Measurements from ENCODE around the gene KIF13A. TPM values are rescaled to one million over a fixed set of nuclear protein-coding genes. Genes with fewer than 3 reads are reported as not detected.

KIF13A gene
- total RNA-seq, 1 donor from 2014 or later, result 28.9 TPM

DNA sequence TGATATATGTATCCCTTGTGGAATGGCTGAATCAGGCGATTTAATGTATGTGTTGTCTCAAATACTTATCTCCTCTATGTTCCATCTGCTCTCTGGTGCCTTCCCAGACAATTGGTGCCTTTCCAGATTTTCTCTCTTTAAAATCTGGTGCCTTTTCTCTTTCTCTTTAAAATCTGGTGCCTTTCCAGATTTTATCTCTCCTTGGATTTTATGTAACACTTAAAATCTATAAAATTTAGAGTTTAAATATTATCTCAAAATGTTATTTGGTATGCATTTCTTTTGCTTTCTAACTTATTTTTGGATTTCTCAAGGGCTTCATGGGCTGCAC lies 116.3 kb downstream of the KIF13A start:
- TF ChIP-seq, protein P1, sequence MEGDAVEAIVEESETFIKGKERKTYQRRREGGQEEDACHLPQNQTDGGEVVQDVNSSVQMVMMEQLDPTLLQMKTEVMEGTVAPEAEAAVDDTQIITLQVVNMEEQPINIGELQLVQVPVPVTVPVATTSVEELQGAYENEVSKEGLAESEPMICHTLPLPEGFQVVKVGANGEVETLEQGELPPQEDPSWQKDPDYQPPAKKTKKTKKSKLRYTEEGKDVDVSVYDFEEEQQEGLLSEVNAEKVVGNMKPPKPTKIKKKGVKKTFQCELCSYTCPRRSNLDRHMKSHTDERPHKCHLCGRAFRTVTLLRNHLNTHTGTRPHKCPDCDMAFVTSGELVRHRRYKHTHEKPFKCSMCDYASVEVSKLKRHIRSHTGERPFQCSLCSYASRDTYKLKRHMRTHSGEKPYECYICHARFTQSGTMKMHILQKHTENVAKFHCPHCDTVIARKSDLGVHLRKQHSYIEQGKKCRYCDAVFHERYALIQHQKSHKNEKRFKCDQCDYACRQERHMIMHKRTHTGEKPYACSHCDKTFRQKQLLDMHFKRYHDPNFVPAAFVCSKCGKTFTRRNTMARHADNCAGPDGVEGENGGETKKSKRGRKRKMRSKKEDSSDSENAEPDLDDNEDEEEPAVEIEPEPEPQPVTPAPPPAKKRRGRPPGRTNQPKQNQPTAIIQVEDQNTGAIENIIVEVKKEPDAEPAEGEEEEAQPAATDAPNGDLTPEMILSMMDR (IDR thresholded peaks at IDR 0.05), result no peak
- H3K4me1 ChIP-seq, result peaks cover 4 to 16% of the 10 kb centered on the region in 2 donors
- no peak for DNase-seq (ENCODE audit: low spot score in 2 of 2)
- H3K36me3 ChIP-seq, result no peaks in the 10 kb centered on the region
- H3K4me3 ChIP-seq, result no peak overlapping the region
- H3K27ac ChIP-seq, result peak overlapping the region; percentile 13 to 17
- H3K27me3 ChIP-seq, result no peaks in the 10 kb centered on the region
- intact Hi-C loops (cut with DNase I), result no loop called here
- no peaks in the 10 kb centered on the region for H3K9me3 ChIP-seq

DNA sequence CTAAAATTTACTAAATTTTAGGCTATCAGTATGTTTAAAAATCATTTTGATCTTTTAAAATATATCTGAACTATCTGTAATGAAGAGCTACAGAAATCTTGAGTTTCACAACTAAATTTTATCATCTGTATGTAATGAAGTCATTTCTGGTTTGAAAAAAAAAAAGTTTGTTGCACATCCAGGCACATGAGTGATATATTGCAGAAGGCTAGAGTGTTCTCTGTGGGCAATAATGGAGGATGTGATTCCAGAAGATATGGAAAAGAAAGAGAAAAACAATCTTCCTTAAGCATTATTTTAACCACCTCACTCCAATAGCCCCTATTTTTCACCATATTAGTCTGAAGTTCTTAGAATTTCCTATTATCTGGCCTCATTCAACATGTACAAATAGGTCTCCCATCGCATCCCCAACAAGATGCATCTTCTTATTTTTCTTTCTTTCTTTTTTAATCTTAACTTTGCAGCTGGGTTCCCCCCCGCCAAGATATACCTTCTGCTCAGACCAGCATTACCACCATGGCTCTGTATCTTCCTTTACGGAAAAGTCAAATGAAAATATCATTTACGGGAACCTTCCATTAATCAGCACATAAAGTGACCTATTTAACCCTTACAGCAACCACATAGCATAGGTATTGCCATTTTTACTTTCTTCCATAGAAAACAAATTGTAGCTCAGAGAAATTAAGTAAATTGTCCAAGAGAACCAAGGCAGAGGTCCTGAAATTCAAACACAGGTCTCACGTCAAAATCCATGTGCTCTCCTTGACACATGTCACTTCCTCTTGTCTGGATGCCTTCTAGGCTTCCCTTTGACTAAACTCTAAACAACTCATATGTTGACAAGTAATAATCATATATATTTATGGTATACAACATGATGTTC lies 116.9 kb downstream of the KIF13A start:
- no peak overlapping the region for H3K4me3 ChIP-seq
- H3K4me1 ChIP-seq, result peaks cover 6 to 17% of the 10 kb centered on the region in 2 donors
- no peak for DNase-seq (ENCODE audit: low spot score in 2 of 2)
- no peaks in the 10 kb centered on the region for H3K36me3 ChIP-seq
- H3K27ac ChIP-seq, result peak overlapping the region in 1 of 2 donors; percentile 17
- TF ChIP-seq, protein P1 (IDR thresholded peaks at IDR 0.05), result no peak
- H3K27me3 ChIP-seq, result no peaks in the 10 kb centered on the region
- H3K9me3 ChIP-seq, result no peaks in the 10 kb centered on the region
- intact Hi-C loops (cut with DNase I), result no loop called here

DNA sequence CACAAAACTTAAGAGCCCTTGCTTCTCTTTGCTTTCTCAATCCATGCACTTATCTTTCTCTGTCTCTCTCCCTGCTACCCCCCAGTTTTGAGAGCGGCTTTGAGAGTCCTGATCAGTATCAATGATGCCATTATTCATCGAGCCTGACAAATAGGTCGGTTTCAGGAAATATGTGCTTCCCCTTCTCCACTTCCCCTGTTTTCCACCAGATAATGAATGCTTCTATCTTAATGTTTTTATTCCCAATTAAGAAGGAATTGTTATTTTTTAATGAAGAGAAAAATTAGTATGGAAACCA lies 117.7 kb downstream of the KIF13A start:
- intact Hi-C loops (cut with DNase I), result loop anchor here (2.0 to 5.0 kb wide), 3 partner anchors 38 to 173 kb away; no protein-coding TSS in a partner anchor
- Histone ChIP-seq H3K27ac (no peak overlapping the region), H3K27me3 (no peaks in the 10 kb centered on the region), H3K9me3 (no peaks in the 10 kb centered on the region), H3K4me1 (peaks cover 9 to 25% of the 10 kb centered on the region in 2 donors), H3K4me3 (no peak overlapping the region), H3K36me3 (no peaks in the 10 kb centered on the region)
- TF ChIP-seq, protein P1 (IDR thresholded peaks at IDR 0.05), result no peak
- DNase-seq (ENCODE audit: low spot score in 2 of 2), result no peak

DNA sequence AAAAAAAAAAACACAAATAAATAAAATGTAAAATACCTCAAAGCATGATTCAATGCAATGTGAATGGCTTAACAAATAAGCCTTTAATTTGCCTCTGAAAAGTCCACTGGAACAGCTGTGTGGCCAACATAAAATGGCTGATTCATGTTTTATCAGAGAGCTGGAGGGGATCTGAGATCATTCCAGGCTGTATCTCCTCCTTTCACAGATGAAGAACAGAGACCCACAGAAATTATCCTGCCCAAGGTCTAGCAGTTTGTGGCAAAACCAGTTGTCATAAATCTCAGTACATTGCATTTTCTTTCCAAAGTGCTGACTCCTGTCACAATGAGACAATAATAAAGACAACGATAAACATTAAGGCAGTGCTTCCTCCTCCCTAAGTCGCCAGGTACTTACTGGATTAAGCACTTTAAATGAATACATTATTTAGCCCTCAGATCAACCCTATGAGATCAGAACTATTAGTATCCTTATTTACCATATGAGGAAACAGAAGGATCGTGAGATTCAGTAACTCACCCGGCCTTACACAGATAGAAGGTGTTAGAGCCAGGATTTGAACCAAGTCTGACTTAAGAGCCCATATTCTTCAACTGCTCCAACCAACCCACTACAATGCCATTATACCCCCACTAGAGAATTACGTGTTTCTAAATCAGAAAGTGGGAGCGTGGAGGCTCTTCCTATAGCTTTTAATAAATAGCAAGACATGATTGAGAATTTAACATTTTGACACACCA lies 118.3 kb downstream of the KIF13A start:
- Histone ChIP-seq H3K4me1 (peaks cover 12 to 30% of the 10 kb centered on the region in 2 donors), H3K4me3 (no peak overlapping the region), H3K36me3 (no peaks in the 10 kb centered on the region), H3K9me3 (no peaks in the 10 kb centered on the region), H3K27me3 (no peaks in the 10 kb centered on the region), H3K27ac (peak overlapping the region in 1 of 2 donors; percentile 22)
- intact Hi-C loops (cut with DNase I), result loop anchor here (2.0 to 5.0 kb wide), 3 partner anchors 38 to 173 kb away; no protein-coding TSS in a partner anchor
- TF ChIP-seq, protein P1 (IDR thresholded peaks at IDR 0.05), result no peak
- DNase-seq (ENCODE audit: low spot score in 2 of 2), result no peak

DNA sequence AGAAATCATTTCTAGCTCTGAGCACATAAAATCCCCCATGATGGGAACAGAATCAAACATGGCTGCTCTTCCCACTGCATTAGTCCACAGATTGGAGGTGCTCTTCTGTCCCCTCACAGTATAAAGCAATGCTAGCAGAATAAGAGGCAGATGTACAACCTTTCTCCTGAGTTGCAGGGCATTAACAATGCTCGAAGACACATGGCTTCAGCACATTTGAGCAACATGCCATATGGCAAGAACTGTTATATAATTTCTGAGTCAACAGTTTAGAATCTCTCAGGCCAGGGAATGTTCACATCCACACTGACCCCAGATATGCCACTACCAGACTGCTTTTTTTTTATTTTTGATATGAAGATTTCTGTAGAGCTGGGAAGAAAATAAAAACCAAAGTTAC lies 119.6 kb downstream of the KIF13A start:
- Histone ChIP-seq H3K27ac (peak overlapping the region in 1 of 2 donors; percentile 9), H3K27me3 (no peaks in the 10 kb centered on the region), H3K4me1 (peaks cover 16 to 41% of the 10 kb centered on the region in 2 donors), H3K9me3 (no peaks in the 10 kb centered on the region), H3K36me3 (no peaks in the 10 kb centered on the region), H3K4me3 (no peak overlapping the region)
- intact Hi-C loops (cut with DNase I), result loop anchor here (2.0 to 5.0 kb wide), 3 partner anchors 39 to 174 kb away; no protein-coding TSS in a partner anchor
- DNase-seq (ENCODE audit: low spot score in 2 of 2), result no peak
- TF ChIP-seq, protein P1 (IDR thresholded peaks at IDR 0.05), result no peak
